ENCODE results near the gene USP9X.

DNA sequence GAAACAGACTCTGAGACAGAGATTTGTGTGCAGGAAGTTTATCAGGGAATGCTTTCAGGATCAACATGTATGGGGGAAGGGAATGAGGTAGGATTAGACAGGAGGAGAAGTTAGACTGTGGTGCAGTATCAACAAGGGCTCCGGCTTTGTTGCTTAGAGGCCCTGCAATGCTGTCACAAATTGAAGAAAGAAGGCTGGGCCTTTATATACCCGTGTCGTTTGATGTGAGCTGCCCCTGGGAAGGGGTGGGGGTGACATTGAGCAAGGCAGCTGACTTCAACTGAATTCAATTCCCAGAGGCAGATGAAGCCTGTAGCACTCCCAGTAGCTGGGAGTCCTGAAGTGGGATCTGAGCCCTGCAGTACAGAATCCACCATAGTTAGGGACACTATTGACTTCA is 29.5 kb upstream of the USP9X start:
- TF ChIP-seq POLR2A (IDR thresholded peaks at IDR 0.05), result no peak
- TF ChIP-seq, protein P1, sequence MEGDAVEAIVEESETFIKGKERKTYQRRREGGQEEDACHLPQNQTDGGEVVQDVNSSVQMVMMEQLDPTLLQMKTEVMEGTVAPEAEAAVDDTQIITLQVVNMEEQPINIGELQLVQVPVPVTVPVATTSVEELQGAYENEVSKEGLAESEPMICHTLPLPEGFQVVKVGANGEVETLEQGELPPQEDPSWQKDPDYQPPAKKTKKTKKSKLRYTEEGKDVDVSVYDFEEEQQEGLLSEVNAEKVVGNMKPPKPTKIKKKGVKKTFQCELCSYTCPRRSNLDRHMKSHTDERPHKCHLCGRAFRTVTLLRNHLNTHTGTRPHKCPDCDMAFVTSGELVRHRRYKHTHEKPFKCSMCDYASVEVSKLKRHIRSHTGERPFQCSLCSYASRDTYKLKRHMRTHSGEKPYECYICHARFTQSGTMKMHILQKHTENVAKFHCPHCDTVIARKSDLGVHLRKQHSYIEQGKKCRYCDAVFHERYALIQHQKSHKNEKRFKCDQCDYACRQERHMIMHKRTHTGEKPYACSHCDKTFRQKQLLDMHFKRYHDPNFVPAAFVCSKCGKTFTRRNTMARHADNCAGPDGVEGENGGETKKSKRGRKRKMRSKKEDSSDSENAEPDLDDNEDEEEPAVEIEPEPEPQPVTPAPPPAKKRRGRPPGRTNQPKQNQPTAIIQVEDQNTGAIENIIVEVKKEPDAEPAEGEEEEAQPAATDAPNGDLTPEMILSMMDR (IDR thresholded peaks at IDR 0.05), result no peak
